Measurements from ENCODE around the gene ADRA2C. TPM values are rescaled to one million over a fixed set of nuclear protein-coding genes. Genes with fewer than 3 reads are reported as not detected.

Gene ADRA2C
- total and polyA plus RNA-seq, 2 of the 13 experiments (the other 11 are each of a cell fraction or from before 2014, with no cell fraction given): 15.4 to 69.7 TPM

DNA sequence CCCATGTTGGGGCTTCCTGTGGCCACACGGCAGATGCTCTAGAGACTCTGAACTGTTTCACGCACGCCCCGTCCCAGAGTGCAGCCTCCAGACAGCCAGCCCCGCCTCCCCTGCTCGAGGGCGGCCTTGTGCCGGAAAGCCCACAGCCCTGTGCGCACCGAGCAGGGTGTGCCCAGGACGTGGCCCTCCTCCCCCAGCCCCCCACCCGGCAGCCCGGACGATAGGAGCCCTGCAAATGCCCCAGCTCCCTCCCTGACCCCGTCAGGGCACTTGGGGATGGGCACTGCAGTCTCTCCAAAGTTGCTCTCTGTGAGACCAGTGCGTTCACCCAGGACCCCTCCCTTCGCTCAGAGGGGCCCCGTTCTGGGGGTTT is 37.3 kb downstream of the ADRA2C start (continued):
- TF ChIP-seq, protein P1, sequence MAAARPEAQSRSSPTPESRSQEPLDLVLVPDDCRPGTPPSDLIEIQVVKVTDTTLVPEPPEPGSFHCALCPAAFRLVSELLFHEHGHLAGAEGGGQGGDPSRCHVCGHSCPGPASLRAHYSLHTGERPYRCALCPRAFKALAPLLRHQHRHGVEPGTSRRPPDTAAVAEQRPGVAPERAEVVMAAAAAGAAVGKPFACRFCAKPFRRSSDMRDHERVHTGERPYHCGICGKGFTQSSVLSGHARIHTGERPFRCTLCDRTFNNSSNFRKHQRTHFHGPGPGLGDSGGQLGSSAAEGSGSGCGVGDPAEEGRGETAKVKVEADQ (CRISPR knock-in tag; IDR thresholded peaks at IDR 0.05; ENCODE audit: borderline replicate concordance): no peak
- TF ChIP-seq ZNF678 (CRISPR knock-in tag; IDR thresholded peaks at IDR 0.05): no peak
- TF ChIP-seq MIXL1 (CRISPR knock-in tag; IDR thresholded peaks at IDR 0.05): no peak
- TF ChIP-seq, protein P2, sequence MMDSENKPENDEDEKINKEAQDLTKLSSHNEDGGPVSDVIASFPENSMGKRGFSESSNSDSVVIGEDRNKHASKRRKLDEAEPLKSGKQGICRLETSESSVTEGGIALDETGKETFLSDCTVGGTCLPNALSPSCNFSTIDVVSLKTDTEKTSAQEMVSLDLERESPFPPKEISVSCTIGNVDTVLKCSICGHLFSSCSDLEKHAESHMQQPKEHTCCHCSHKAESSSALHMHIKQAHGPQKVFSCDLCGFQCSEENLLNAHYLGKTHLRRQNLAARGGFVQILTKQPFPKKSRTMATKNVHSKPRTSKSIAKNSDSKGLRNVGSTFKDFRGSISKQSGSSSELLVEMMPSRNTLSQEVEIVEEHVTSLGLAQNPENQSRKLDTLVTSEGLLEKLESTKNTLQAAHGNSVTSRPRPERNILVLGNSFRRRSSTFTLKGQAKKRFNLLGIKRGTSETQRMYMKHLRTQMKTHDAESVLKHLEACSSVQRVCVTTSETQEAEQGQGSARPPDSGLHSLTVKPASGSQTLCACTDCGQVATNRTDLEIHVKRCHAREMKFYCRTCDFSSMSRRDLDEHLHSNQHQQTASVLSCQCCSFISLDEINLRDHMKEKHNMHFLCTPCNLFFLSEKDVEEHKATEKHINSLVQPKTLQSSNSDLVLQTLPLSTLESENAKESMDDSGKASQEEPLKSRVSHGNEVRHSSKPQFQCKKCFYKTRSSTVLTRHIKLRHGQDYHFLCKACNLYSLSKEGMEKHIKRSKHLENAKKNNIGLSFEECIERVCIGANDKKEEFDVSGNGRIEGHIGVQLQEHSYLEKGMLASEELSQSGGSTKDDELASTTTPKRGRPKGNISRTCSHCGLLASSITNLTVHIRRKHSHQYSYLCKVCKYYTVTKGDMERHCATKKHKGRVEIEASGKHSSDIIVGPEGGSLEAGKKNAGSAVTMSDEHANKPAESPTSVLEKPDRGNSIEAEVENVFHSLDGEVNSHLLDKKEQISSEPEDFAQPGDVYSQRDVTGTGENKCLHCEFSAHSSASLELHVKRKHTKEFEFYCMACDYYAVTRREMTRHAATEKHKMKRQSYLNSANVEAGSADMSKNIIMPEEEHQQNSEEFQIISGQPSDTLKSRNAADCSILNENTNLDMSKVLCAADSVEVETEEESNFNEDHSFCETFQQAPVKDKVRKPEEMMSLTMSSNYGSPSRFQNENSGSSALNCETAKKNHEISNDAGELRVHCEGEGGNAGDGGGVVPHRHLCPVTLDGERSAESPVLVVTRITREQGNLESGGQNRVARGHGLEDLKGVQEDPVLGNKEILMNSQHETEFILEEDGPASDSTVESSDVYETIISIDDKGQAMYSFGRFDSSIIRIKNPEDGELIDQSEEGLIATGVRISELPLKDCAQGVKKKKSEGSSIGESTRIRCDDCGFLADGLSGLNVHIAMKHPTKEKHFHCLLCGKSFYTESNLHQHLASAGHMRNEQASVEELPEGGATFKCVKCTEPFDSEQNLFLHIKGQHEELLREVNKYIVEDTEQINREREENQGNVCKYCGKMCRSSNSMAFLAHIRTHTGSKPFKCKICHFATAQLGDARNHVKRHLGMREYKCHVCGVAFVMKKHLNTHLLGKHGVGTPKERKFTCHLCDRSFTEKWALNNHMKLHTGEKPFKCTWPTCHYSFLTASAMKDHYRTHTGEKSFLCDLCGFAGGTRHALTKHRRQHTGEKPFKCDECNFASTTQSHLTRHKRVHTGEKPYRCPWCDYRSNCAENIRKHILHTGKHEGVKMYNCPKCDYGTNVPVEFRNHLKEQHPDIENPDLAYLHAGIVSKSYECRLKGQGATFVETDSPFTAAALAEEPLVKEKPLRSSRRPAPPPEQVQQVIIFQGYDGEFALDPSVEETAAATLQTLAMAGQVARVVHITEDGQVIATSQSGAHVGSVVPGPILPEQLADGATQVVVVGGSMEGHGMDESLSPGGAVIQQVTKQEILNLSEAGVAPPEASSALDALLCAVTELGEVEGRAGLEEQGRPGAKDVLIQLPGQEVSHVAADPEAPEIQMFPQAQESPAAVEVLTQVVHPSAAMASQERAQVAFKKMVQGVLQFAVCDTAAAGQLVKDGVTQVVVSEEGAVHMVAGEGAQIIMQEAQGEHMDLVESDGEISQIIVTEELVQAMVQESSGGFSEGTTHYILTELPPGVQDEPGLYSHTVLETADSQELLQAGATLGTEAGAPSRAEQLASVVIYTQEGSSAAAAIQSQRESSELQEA (CRISPR knock-in tag; IDR thresholded peaks at IDR 0.05; ENCODE audit: not compliant biosample characterization): no peak
- no peak for TF ChIP-seq ZNF124 (CRISPR knock-in tag; IDR thresholded peaks at IDR 0.05)
- TF ChIP-seq CBX2 (IDR thresholded peaks at IDR 0.05; ENCODE audit: low read depth, low read length): no peak
- TF ChIP-seq CBX2 (CRISPR knock-in tag; IDR thresholded peaks at IDR 0.05; ENCODE audit: low read depth): no peak
- TF ChIP-seq, protein P3, sequence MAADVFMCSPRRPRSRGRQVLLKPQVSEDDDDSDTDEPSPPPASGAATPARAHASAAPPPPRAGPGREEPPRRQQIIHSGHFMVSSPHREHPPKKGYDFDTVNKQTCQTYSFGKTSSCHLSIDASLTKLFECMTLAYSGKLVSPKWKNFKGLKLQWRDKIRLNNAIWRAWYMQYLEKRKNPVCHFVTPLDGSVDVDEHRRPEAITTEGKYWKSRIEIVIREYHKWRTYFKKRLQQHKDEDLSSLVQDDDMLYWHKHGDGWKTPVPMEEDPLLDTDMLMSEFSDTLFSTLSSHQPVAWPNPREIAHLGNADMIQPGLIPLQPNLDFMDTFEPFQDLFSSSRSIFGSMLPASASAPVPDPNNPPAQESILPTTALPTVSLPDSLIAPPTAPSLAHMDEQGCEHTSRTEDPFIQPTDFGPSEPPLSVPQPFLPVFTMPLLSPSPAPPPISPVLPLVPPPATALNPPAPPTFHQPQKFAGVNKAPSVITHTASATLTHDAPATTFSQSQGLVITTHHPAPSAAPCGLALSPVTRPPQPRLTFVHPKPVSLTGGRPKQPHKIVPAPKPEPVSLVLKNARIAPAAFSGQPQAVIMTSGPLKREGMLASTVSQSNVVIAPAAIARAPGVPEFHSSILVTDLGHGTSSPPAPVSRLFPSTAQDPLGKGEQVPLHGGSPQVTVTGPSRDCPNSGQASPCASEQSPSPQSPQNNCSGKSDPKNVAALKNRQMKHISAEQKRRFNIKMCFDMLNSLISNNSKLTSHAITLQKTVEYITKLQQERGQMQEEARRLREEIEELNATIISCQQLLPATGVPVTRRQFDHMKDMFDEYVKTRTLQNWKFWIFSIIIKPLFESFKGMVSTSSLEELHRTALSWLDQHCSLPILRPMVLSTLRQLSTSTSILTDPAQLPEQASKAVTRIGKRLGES (CRISPR knock-in tag; IDR thresholded peaks at IDR 0.05; ENCODE audit: borderline replicate concordance): no peak
- peak; percentile 28; the same call in 1 of the 2 replicates for TF ChIP-seq ZBTB38 (CRISPR knock-in tag; IDR thresholded peaks at IDR 0.05)
- TF ChIP-seq ZNF350 (CRISPR knock-in tag; IDR thresholded peaks at IDR 0.05; ENCODE audit: borderline replicate concordance, low read depth): 0 out of 2 replicates have a peak, but pooled peaks have one; percentile 38
- TF ChIP-seq, protein P4, sequence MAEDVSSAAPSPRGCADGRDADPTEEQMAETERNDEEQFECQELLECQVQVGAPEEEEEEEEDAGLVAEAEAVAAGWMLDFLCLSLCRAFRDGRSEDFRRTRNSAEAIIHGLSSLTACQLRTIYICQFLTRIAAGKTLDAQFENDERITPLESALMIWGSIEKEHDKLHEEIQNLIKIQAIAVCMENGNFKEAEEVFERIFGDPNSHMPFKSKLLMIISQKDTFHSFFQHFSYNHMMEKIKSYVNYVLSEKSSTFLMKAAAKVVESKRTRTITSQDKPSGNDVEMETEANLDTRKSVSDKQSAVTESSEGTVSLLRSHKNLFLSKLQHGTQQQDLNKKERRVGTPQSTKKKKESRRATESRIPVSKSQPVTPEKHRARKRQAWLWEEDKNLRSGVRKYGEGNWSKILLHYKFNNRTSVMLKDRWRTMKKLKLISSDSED (CRISPR knock-in tag; IDR thresholded peaks at IDR 0.05): no peak; the same call in 1 of the 2 replicates
- no peak for TF ChIP-seq FOXJ3 (CRISPR knock-in tag; IDR thresholded peaks at IDR 0.05; ENCODE audit: borderline replicate concordance)
- TF ChIP-seq, protein P5, sequence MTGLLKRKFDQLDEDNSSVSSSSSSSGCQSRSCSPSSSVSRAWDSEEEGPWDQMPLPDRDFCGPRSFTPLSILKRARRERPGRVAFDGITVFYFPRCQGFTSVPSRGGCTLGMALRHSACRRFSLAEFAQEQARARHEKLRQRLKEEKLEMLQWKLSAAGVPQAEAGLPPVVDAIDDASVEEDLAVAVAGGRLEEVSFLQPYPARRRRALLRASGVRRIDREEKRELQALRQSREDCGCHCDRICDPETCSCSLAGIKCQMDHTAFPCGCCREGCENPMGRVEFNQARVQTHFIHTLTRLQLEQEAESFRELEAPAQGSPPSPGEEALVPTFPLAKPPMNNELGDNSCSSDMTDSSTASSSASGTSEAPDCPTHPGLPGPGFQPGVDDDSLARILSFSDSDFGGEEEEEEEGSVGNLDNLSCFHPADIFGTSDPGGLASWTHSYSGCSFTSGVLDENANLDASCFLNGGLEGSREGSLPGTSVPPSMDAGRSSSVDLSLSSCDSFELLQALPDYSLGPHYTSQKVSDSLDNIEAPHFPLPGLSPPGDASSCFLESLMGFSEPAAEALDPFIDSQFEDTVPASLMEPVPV (CRISPR knock-in tag; IDR thresholded peaks at IDR 0.05): no peak
- no peak for TF ChIP-seq HHEX (CRISPR knock-in tag; IDR thresholded peaks at IDR 0.05)
- TF ChIP-seq HOXD1 (CRISPR knock-in tag; IDR thresholded peaks at IDR 0.05): no peak
- no peak for TF ChIP-seq SRSF1 (optimal IDR thresholded peaks at IDR 0.05; ENCODE audit: low read depth, low read length)

All from HepG2 (cell line).